PC-9 (cell line): Measurements from ENCODE around the gene PDHX.

ENCODE experiments used
- EZH2 ChIP-seq: fragments of 200-600 bp; sonication (generic); IDR thresholded peaks from 2 replicates; pipeline ENCODE4 v1.8.0; 2017; ENCODE audit warnings: antibody characterized with exemption, low read depth
- TF ChIP-seq, protein P1 (sequence below): fragments of 200-600 bp; sonication (generic); conservative IDR thresholded peaks from 2 replicates; pipeline ENCODE4 v1.6.1; 2017; ENCODE audit warnings: mixed run types, antibody characterized with exemption, mild to moderate bottlenecking, moderate library complexity

- TF ChIP-seq, protein P1, sequence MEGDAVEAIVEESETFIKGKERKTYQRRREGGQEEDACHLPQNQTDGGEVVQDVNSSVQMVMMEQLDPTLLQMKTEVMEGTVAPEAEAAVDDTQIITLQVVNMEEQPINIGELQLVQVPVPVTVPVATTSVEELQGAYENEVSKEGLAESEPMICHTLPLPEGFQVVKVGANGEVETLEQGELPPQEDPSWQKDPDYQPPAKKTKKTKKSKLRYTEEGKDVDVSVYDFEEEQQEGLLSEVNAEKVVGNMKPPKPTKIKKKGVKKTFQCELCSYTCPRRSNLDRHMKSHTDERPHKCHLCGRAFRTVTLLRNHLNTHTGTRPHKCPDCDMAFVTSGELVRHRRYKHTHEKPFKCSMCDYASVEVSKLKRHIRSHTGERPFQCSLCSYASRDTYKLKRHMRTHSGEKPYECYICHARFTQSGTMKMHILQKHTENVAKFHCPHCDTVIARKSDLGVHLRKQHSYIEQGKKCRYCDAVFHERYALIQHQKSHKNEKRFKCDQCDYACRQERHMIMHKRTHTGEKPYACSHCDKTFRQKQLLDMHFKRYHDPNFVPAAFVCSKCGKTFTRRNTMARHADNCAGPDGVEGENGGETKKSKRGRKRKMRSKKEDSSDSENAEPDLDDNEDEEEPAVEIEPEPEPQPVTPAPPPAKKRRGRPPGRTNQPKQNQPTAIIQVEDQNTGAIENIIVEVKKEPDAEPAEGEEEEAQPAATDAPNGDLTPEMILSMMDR, result no peak
- no peak for TF ChIP-seq EZH2
Observed at GRCh38 chr11:34977089-34977912, 60.9 kb downstream of the PDHX start.
